Superior temporal gyrus (tissue), 1 donor: Measurements from ENCODE around the gene CCDC106.

ENCODE experiments used
- DNase-seq: peaks from one replicate; pipeline ENCODE4 v3.0.0-alpha.2; 2016; ENCODE audit errors: extremely low spot score

Gene CCDC106

GRCh38 chr19:55613930-55614710 lies 33.9 kb upstream of the CCDC106 start:
- DNase-seq, result no peak

GRCh38 chr19:55614711-55615542 lies 33.1 kb upstream of the CCDC106 start:
- no peak for DNase-seq

GRCh38 chr19:55615543-55616394 lies 32.2 kb upstream of the CCDC106 start:
- no peak for DNase-seq

GRCh38 chr19:55616395-55616875 lies 31.6 kb upstream of the CCDC106 start:
- DNase-seq, result no peak

- no peak for DNase-seq
Measured at GRCh38 chr19:55617426-55617825, 30.6 kb upstream of the CCDC106 start.

- no peak for DNase-seq
Measured at GRCh38 chr19:55618426-55618825, 29.6 kb upstream of the CCDC106 start.

- DNase-seq, result peak; percentile 8
Measured at GRCh38 chr19:55619286-55619685, 28.7 kb upstream of the CCDC106 start.

- DNase-seq, result no peak
Measured at GRCh38 chr19:55620410-55621204, 27.4 kb upstream of the CCDC106 start.

GRCh38 chr19:55621205-55621672 lies 26.8 kb upstream of the CCDC106 start:
- no peak for DNase-seq

- DNase-seq, result no peak
Measured at GRCh38 chr19:55621673-55622231, 26.3 kb upstream of the CCDC106 start.

- no peak for DNase-seq
Measured at GRCh38 chr19:55622242-55622969, 25.6 kb upstream of the CCDC106 start.

GRCh38 chr19:55623130-55623529 lies 24.9 kb upstream of the CCDC106 start:
- no peak for DNase-seq

GRCh38 chr19:55623561-55623960 lies 24.5 kb upstream of the CCDC106 start:
- DNase-seq, result no peak

GRCh38 chr19:55624109-55625003 lies 23.7 kb upstream of the CCDC106 start, which contains the start of gene ZNF784:
TSS of gene ZNF784 (minus strand) at chr19:55624566. CDS start at chr19:55624561, 5 bp downstream.
- DNase-seq, result peak; percentile 88

- no peak for DNase-seq
Measured at GRCh38 chr19:55625004-55625326, 23.0 kb upstream of the CCDC106 start.

GRCh38 chr19:55626350-55626749 lies 21.7 kb upstream of the CCDC106 start:
- no peak for DNase-seq

GRCh38 chr19:55632463-55632834 lies 15.6 kb upstream of the CCDC106 start:
- peak; percentile 98 for DNase-seq

GRCh38 chr19:55633861-55634260 lies 14.2 kb upstream of the CCDC106 start:
- DNase-seq, result no peak

- DNase-seq, result no peak
Measured at GRCh38 chr19:55635334-55635717, 12.7 kb upstream of the CCDC106 start.
